B cell (primary cell): ENCODE data around the gene CHRNA4. TPM values are rescaled to one million over a fixed set of nuclear protein-coding genes. Genes with fewer than 3 reads are reported as not detected.

Source experiments
- ATAC-seq: fragments of 200-7000 bp; cut with Tn5 transposase; one replicate; pipeline ENCODE4 v1.10.0; 2021; ENCODE audit warnings: low read depth, mild to moderate bottlenecking, moderate number of reproducible peaks, moderate library complexity
- CTCF ChIA-PET: fragments of 350-600 bp; sonication (Branson Sonifier 250); formaldehyde crosslinking; loops from one replicate; lab custom pipeline; 2021; ENCODE audit warnings: antibody characterized with exemption, inconsistent platforms; lab: Charles Lee
- POLR2A ChIA-PET: fragments of 350-600 bp; sonication (Branson Sonifier 250); formaldehyde crosslinking; loops from one replicate; lab custom pipeline; 2021; ENCODE audit warnings: antibody characterized with exemption; lab: Charles Lee
- DNase-seq: peaks from one replicate; pipeline ENCODE4 v3.0.0; 2013
- H2AFZ ChIP-seq: 2 replicates; pipeline ENCODE4 v1.6.1; 2012; ENCODE audit warnings: mild to moderate bottlenecking, low read depth, low read length; ENCODE audit not compliant: insufficient read depth, poor library complexity, severe bottlenecking
- H3K27ac ChIP-seq, 2 donors: 1 replicate in 1 of 2; 2 replicates in 1 of 2; pipeline ENCODE4 v1.5.1; 2012 to 2013; ENCODE audit warnings: low read length in 2 of 2, mild to moderate bottlenecking in 2 of 2, moderate library complexity in 1 of 2
- H3K27me3 ChIP-seq, 4 experiments: fragments of 200-600 bp in 1 of 4; sonication (generic) in 1 of 4; replicated peaks in 1 of 4; 1 replicate in 2 of 4; 2 replicates in 2 of 4; pipeline versions ENCODE4 v1.6.1 to v1.7.0; 2013 to 2016; ENCODE audit warnings: low read length in 3 of 4, mild to moderate bottlenecking in 2 of 4, mixed read lengths in 1 of 4, moderate library complexity in 1 of 4; ENCODE audit not compliant: insufficient read depth in 4 of 4, control insufficient read depth in 3 of 4; ENCODE audit errors: control extremely low read depth in 1 of 4
- H3K36me3 ChIP-seq, 2 experiments: replicated peaks in 1 of 2; 1 replicate in 1 of 2; 2 replicates in 1 of 2; pipeline versions ENCODE4 v1.6.1 to v1.7.1; 2013; ENCODE audit warnings: low read length in 1 of 2; ENCODE audit not compliant: insufficient read depth in 2 of 2, control insufficient read depth in 1 of 2; ENCODE audit errors: control extremely low read depth in 1 of 2, extremely low read depth in 1 of 2
- H3K4me1 ChIP-seq, 2 donors: fragments of 200-600 bp in 1 of 2; sonication (generic) in 1 of 2; 1 replicate in 1 of 2; 2 replicates in 1 of 2; pipeline versions ENCODE4 v1.5.1 to v1.6.1; 2013 to 2017; ENCODE audit warnings: low read length in 2 of 2; ENCODE audit not compliant: control insufficient read depth in 2 of 2, insufficient read depth in 2 of 2
- H3K4me2 ChIP-seq: replicated peaks from 2 replicates; pipeline ENCODE3; 2012; ENCODE audit warnings: mild to moderate bottlenecking, low read depth, low read length; ENCODE audit not compliant: poor library complexity, severe bottlenecking
- H3K4me3 ChIP-seq, 5 experiments: fragments of 200-600 bp in 1 of 5; sonication (generic) in 1 of 5; 1 replicate in 3 of 5; 2 replicates in 2 of 5; pipeline versions ENCODE4 v1.5.1 to v1.7.0; 2011 to 2016; ENCODE audit warnings: low read length in 4 of 5, mild to moderate bottlenecking in 4 of 5, low read depth in 2 of 5, control low read depth in 1 of 5, moderate library complexity in 1 of 5; ENCODE audit not compliant: insufficient read depth in 1 of 5; ENCODE audit errors: control extremely low read depth in 1 of 5, extremely low read depth in 1 of 5
- H3K79me2 ChIP-seq: fragments of 200-600 bp; sonication (generic); one replicate; pipeline ENCODE4 v1.6.0; 2016; ENCODE audit warnings: low read length; ENCODE audit not compliant: control insufficient read depth, insufficient read depth
- H3K9ac ChIP-seq: fragments of 200-600 bp; sonication (generic); 2 replicates; pipeline ENCODE4 v1.6.1; 2017; ENCODE audit warnings: mild to moderate bottlenecking, low read length, moderate library complexity
- H3K9me3 ChIP-seq, 3 donors: one replicate each; pipeline versions ENCODE4 v1.6.1 to v1.7.1; 2013; ENCODE audit warnings: low read length in 2 of 3; ENCODE audit not compliant: control insufficient read depth in 2 of 3, insufficient read depth in 1 of 3; ENCODE audit errors: control extremely low read depth in 1 of 3
- H4K20me1 ChIP-seq: 2 replicates; pipeline ENCODE4 v1.6.0; 2012; ENCODE audit warnings: mild to moderate bottlenecking, low read length; ENCODE audit not compliant: insufficient read depth, control insufficient read depth, poor library complexity, severe bottlenecking
- H3K27ac Mint-ChIP-seq: one replicate; pipeline ENCODE4 v1.8.0; 2021; ENCODE audit warnings: mixed read lengths
- H3K27me3 Mint-ChIP-seq: one replicate; pipeline ENCODE4 v1.8.0; 2021; ENCODE audit warnings: mixed read lengths
- H3K4me1 Mint-ChIP-seq: one replicate; pipeline ENCODE4 v1.8.0; 2021; ENCODE audit warnings: mixed read lengths
- H3K4me3 Mint-ChIP-seq: one replicate; pipeline ENCODE4 v1.8.0; 2021; ENCODE audit warnings: mixed read lengths
- H3K9me3 Mint-ChIP-seq: one replicate; pipeline ENCODE4 v1.8.0; 2022; ENCODE audit warnings: mixed read lengths; ENCODE audit not compliant: insufficient read depth
- CTCF ChIP-seq: fragments of 200-600 bp; IDR thresholded peaks from one replicate; pipeline ENCODE4 v1.8.0; 2022; ENCODE audit warnings: antibody characterized with exemption, mild to moderate bottlenecking
- EZH2 ChIP-seq: IDR thresholded peaks from 2 replicates; pipeline ENCODE4 v1.6.1; 2012; ENCODE audit warnings: borderline replicate concordance, low read depth, mild to moderate bottlenecking, moderate library complexity, low read length; ENCODE audit not compliant: insufficient read depth, poor library complexity, severe bottlenecking
- WGBS: methylation state at CpG from one replicate; pipeline ENCODE4 v1.1.5; 2013; ENCODE audit warnings: missing lambda C conversion rate; ENCODE audit not compliant: insufficient coverage; 5-methylcytosine and 5-hydroxymethylcytosine counted together
- intact Hi-C: fragments of 100-400 bp; cut with micrococcal nuclease; formaldehyde crosslinking; loops from one replicate; pipeline ENCODE4 v1.10.0; 2022
- polyA plus RNA-seq: library from polyadenylated mRNA; depleted of rRNA; stranded (reverse); fragments of >200 nt; gene quantifications from 2 replicates; pipeline ENCODE4 v1.2.3, GENCODE V29; 2012
- total RNA-seq, 2 donors: library from RNA; stranded (reverse); fragments of 120-200 nt in 1 of 2; gene quantifications; 1 replicate in 1 of 2; 2 replicates in 1 of 2; pipeline versions ENCODE4 v1.2.3 to v1.2.4, GENCODE V29; 2013 to 2022

The CHRNA4 gene
- total and polyA plus RNA-seq, 2 donors (not counting 1 experiment from before 2014, with no cell fraction given) = not detected

DNA sequence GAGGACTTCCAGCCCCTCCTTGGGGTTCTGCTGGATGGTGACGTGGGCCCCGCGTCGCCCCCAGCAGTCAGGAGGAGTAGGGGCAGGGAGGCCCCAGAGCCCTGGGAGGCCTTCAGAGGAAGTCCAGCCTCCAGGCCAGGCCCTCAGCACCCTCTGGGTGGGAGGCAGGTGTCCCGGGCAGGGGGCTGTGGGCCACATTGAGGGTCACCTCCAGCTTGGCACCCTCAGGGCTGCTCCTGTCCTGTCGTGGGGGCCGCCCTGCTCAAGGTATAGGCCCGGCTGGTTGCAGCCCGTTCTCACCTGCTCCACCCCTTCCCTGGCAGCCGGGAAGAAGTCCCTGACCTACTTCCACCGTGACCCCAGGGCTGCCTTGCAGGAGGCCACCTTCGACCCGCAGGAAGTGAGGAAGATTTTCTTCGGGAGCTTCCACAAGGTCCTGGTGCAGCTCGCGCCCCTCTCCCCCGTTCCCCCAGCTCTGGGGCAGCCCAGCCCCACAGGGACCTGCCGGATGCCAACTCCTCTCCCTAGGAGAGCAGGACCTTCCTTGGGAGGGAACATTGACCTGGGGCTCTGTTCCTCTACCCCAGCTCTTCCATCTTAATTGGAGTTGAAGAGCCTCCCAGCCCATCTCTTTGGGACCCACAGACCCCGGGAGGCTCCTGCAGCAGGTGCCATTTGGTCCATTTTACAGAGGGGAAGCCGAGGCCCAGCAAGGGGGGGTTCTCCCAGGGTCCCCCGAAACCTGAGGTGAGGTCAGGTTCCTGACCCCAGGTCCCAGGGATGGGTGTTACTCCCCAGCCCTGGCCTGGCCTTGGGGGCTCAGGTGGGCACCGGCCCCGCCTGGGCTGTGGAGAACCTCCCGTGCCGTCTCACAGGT, 41.7 kb downstream of the CHRNA4 start:
- ChIA-PET POLR2A (no interaction called here), CTCF (no interaction called here)
- H2AFZ ChIP-seq = no peak overlapping the region
- no peaks in the 10 kb centered on the region for H3K9me3 Mint-ChIP-seq
- no peaks in the 10 kb centered on the region for H4K20me1 ChIP-seq
- H3K79me2 ChIP-seq = no peaks in the 10 kb centered on the region
- H3K27ac Mint-ChIP-seq = no peak overlapping the region
- ATAC-seq (no peak), DNase-seq (no peak)
- H3K4me2 ChIP-seq = no peak overlapping the region
- H3K27ac ChIP-seq = no peak overlapping the region
- no peaks in the 10 kb centered on the region for H3K4me1 ChIP-seq
- H3K4me3 Mint-ChIP-seq = no peak overlapping the region
- no peaks in the 10 kb centered on the region for H3K4me1 Mint-ChIP-seq
- WGBS = 80% methylated on average over 25 of the region's 25 CpGs
- peaks cover 0 to 2% (median 0%) of the 10 kb centered on the region in 4 experiments for H3K27me3 ChIP-seq
- no peaks in the 10 kb centered on the region for H3K36me3 ChIP-seq
- TF ChIP-seq CTCF (no peak), EZH2 (no peak)
- H3K4me3 ChIP-seq = no peak overlapping the region
- peaks cover 6% of the 10 kb centered on the region for H3K27me3 Mint-ChIP-seq
- peaks cover 0 to 3% (median 0%) of the 10 kb centered on the region in 3 donors for H3K9me3 ChIP-seq
- H3K9ac ChIP-seq = no peak overlapping the region
- intact Hi-C loops = no loop called here
